ENCODE data around the gene GMPS. TPM values are rescaled to one million over a fixed set of nuclear protein-coding genes. Genes with fewer than 3 reads are reported as not detected.

The GMPS gene
- polyA plus RNA-seq, 1 of the 3 experiments (the other 2 are of a cell fraction) = 13.4 TPM

DNA sequence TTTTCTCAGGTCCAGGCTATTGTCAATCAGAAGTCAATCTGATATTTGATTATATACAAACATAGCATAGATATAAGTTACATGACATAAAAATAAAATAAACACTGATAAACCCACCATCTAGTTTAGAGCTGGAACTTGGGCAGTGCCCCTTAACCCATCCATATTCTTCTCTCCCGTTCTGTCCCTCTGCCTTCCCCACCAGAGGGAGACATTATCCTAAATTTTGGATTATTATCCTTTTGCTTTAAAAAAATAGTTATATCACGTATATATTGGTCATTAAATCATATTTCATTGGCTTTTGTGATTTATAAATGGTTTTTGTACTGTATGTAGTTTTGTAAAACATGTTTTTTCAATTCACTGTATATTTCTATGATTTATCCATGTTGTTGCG, 107.9 kb downstream of the GMPS start:
- no peaks in the 10 kb centered on the region for H3F3A ChIP-seq (replicated peaks; ENCODE audit: insufficient read depth)
- WGBS (ENCODE audit: low lambda C conversion rate) = 86% methylated on average over 3 of the region's 3 CpGs

DNA sequence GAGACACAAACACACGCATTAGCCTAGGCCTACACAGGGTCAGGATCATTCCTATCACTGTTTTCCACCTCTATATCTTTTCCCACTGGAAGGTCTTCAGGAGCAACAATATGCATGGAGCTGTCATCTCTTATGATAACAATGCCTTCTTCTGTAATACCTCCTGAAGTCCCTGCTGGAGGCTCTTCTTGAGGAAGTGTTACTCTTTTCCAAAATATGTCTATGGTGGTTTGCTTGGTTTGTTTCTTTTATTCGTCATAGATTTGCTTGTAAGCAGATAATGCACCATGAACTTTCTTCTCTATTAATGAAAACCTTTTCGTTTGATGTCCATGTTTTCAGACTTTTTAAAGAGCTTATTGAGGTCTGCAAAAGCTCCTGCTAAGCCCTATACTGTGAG, 109.3 kb downstream of the GMPS start:
- Histone ChIP-seq H3K79me2 (ENCODE audit: insufficient read depth) (no peaks in the 10 kb centered on the region), H3K4me2 (no peak overlapping the region), H3K27ac (ENCODE audit: low read depth in 2 of 2, low read length in 1 of 2) (no peak overlapping the region), H3K9ac (no peak overlapping the region), H3K9me2 (no peaks in the 10 kb centered on the region), H3K27me3 (ENCODE audit: insufficient read depth) (no peaks in the 10 kb centered on the region), H3K4me3 (ENCODE audit: low read depth in 2 of 2, low read length in 1 of 2) (no peak overlapping the region), H3K9me3 (no peaks in the 10 kb centered on the region), H4K20me1 (ENCODE audit: insufficient read depth) (no peaks in the 10 kb centered on the region), H3F3A (replicated peaks; ENCODE audit: insufficient read depth) (no peaks in the 10 kb centered on the region), H2AFZ (ENCODE audit: low read depth) (no peak overlapping the region), H3K36me3 (replicated peaks in 1 of 2; ENCODE audit: control insufficient read depth in 1 of 2, insufficient read depth in 2 of 2, low read length in 1 of 2) (no peaks in the 10 kb centered on the region), H3K4me1 (ENCODE audit: control insufficient read depth in 1 of 2, insufficient read depth in 2 of 2, low read depth in 1 of 2, low read length in 1 of 2) (no peaks in the 10 kb centered on the region)
- POLR2A ChIA-PET = no interaction called here
- WGBS (ENCODE audit: low lambda C conversion rate) = 68% methylated on average over 3 of the region's 3 CpGs
- CTCF ChIA-PET = no interaction called here
- no peak for DNase-seq
- TF ChIP-seq MEF2A (IDR thresholded peaks at IDR 0.05; ENCODE audit: borderline replicate concordance, low read depth) = no peak
- TF ChIP-seq, protein P1, sequence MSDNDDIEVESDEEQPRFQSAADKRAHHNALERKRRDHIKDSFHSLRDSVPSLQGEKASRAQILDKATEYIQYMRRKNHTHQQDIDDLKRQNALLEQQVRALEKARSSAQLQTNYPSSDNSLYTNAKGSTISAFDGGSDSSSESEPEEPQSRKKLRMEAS (IDR thresholded peaks at IDR 0.05; ENCODE audit: low read depth) = no peak
- TF ChIP-seq RAD21 (IDR thresholded peaks at IDR 0.05; ENCODE audit: low read length) = no peak
- no peak for TF ChIP-seq TEAD4 (IDR thresholded peaks at IDR 0.05; ENCODE audit: borderline replicate concordance, insufficient read depth)
- no peak for TF ChIP-seq GABPA (IDR thresholded peaks at IDR 0.05; ENCODE audit: low read depth)
- TF ChIP-seq SMC3 (IDR thresholded peaks at IDR 0.05; ENCODE audit: low read depth, low read length) = no peak
- no peak for TF ChIP-seq ELF1 (IDR thresholded peaks at IDR 0.05)
- no peak for TF ChIP-seq TAF1 (IDR thresholded peaks at IDR 0.05; ENCODE audit: borderline replicate concordance, low read depth, low read length)
- no peak for TF ChIP-seq FOXM1 (IDR thresholded peaks at IDR 0.05; ENCODE audit: low read depth)
- TF ChIP-seq RCOR1 (IDR thresholded peaks at IDR 0.05; ENCODE audit: low read length) = no peak
- TF ChIP-seq JUND (IDR thresholded peaks at IDR 0.05) = no peak

More for the DNA sequence above, 107.9 kb downstream of the GMPS start:
- TF ChIP-seq, protein P2, sequence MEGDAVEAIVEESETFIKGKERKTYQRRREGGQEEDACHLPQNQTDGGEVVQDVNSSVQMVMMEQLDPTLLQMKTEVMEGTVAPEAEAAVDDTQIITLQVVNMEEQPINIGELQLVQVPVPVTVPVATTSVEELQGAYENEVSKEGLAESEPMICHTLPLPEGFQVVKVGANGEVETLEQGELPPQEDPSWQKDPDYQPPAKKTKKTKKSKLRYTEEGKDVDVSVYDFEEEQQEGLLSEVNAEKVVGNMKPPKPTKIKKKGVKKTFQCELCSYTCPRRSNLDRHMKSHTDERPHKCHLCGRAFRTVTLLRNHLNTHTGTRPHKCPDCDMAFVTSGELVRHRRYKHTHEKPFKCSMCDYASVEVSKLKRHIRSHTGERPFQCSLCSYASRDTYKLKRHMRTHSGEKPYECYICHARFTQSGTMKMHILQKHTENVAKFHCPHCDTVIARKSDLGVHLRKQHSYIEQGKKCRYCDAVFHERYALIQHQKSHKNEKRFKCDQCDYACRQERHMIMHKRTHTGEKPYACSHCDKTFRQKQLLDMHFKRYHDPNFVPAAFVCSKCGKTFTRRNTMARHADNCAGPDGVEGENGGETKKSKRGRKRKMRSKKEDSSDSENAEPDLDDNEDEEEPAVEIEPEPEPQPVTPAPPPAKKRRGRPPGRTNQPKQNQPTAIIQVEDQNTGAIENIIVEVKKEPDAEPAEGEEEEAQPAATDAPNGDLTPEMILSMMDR (IDR thresholded peaks at IDR 0.05) = peak; percentile 53
- no peak for TF ChIP-seq NFIC (IDR thresholded peaks at IDR 0.05; ENCODE audit: borderline replicate concordance)
- no peak overlapping the region for H2AFZ ChIP-seq (ENCODE audit: low read depth)
- H3K9me2 ChIP-seq = no peaks in the 10 kb centered on the region
- H3K36me3 ChIP-seq (replicated peaks in 1 of 2; ENCODE audit: control insufficient read depth in 1 of 2, insufficient read depth in 2 of 2, low read length in 1 of 2) = no peaks in the 10 kb centered on the region
- no peaks in the 10 kb centered on the region for H3K9me3 ChIP-seq
- no peaks in the 10 kb centered on the region for H3K27me3 ChIP-seq (ENCODE audit: insufficient read depth)
- no peaks in the 10 kb centered on the region for H3K4me1 ChIP-seq (ENCODE audit: control insufficient read depth in 1 of 2, insufficient read depth in 2 of 2, low read depth in 1 of 2, low read length in 1 of 2)
- no peak overlapping the region for H3K27ac ChIP-seq (ENCODE audit: low read depth in 2 of 2, low read length in 1 of 2)
- no peak overlapping the region; a peak in 1 of 4 replicates for H3K4me3 ChIP-seq (ENCODE audit: low read depth in 2 of 2, low read length in 1 of 2)
- H4K20me1 ChIP-seq (ENCODE audit: insufficient read depth) = no peaks in the 10 kb centered on the region
- ChIA-PET CTCF (interaction anchor here (0.6 to 1.0 kb wide), 4 partner anchors 18 to 174 kb away, joined by 3 to 4 read pairs (median 4); no protein-coding TSS in a partner anchor), POLR2A (no interaction called here)
- H3K9ac ChIP-seq = no peak overlapping the region
- DNase-seq = no peak
- H3K4me2 ChIP-seq = no peak overlapping the region
- no peaks in the 10 kb centered on the region for H3K79me2 ChIP-seq (ENCODE audit: insufficient read depth)

Measured in SK-N-SH (cell line).